Hepatocyte (in vitro differentiated cells): Measurements from ENCODE around the gene JAKMIP1.
A peak's percentile ranks its signal among the peaks of the same experiment; 100 is the strongest.

Experiments
- CTCF ChIP-seq: fragments of 200-600 bp; sonication (generic); IDR thresholded peaks from 2 replicates; pipeline ENCODE4 v1.5.1; 2016; ENCODE audit warnings: antibody characterized with exemption, mild to moderate bottlenecking; ENCODE audit not compliant: poor library complexity
- EZH2 ChIP-seq: fragments of 200-600 bp; sonication (generic); IDR thresholded peaks from 2 replicates; pipeline ENCODE4 v1.6.1; 2016; ENCODE audit warnings: antibody characterized with exemption, mild to moderate bottlenecking, borderline replicate concordance
- EZH2phosphoT487 ChIP-seq: fragments of 200-600 bp; sonication (generic); IDR thresholded peaks from one replicate; pipeline ENCODE4 v1.6.1; 2018; ENCODE audit warnings: antibody characterized with exemption, mild to moderate bottlenecking, low read depth, moderate library complexity; ENCODE audit not compliant: unreplicated experiment, severe bottlenecking

DNA sequence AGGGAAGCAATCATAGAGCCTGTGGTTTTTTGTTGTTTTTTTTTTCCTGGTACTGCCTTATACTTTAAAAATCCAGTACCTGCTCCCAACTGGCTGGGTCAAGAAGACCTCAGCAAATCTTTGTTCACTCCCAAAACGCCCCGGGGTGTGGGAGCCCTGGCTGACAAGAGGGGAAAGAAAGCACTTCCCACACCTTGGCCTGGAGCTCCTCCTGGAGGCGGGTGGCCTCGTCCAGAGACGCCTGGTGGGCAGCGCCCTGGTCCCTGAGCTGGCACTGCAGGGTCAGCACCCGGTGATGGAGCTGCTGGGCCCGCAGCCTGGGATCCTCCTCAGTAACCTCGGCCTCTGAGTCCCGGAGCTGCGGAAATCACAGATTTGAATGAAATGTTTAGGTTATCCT, 220.4 kb downstream of the JAKMIP1 start:
- peak; percentile 34 for TF ChIP-seq CTCF
- TF ChIP-seq EZH2phosphoT487: no peak
- TF ChIP-seq EZH2: no peak
